ENCODE measurements around the gene SACS.

DNA sequence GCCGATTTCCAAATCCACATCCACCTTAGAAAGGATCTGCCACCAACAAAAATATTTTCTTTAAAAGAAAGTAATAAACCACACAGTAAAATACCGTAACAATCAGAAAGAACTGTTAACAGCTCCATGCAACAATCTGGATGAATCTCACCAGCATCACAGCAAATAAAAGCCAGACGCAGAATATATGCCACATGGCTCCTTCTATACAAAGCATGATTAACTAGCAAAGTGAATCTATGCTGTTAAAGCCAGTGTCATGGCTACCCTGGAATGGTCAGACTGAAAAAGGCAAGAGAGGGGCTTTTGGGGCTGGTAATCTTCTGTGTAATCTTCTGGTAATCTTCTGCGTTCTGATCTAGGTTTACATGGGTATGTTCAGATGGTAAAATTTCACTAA is 81.3 kb downstream of the SACS start:
- no peak for TF ChIP-seq RXRA (IDR thresholded peaks at IDR 0.05; ENCODE audit: insufficient read depth, low read depth, low read length)
- TF ChIP-seq, protein P1, sequence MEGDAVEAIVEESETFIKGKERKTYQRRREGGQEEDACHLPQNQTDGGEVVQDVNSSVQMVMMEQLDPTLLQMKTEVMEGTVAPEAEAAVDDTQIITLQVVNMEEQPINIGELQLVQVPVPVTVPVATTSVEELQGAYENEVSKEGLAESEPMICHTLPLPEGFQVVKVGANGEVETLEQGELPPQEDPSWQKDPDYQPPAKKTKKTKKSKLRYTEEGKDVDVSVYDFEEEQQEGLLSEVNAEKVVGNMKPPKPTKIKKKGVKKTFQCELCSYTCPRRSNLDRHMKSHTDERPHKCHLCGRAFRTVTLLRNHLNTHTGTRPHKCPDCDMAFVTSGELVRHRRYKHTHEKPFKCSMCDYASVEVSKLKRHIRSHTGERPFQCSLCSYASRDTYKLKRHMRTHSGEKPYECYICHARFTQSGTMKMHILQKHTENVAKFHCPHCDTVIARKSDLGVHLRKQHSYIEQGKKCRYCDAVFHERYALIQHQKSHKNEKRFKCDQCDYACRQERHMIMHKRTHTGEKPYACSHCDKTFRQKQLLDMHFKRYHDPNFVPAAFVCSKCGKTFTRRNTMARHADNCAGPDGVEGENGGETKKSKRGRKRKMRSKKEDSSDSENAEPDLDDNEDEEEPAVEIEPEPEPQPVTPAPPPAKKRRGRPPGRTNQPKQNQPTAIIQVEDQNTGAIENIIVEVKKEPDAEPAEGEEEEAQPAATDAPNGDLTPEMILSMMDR (IDR thresholded peaks at IDR 0.05; ENCODE audit: control extremely low read depth in 1 of 3, insufficient read depth in 1 of 3, low read depth in 1 of 3, low read length in 3 of 3): no peak

Data from H1 (cell line).